Heart left ventricle (tissue), 16 donors: Measurements from ENCODE around the gene PECR. TPM values are rescaled to one million over a fixed set of nuclear protein-coding genes. Genes with fewer than 3 reads are reported as not detected.
A peak's percentile ranks its signal among the peaks of the same experiment; 100 is the strongest.

Source experiments
- ATAC-seq, 4 donors: fragments of 200-7000 bp; cut with Tn5 transposase; one replicate each; pipeline ENCODE4 v1.9.1; 2020 to 2022; ENCODE audit warnings: moderate library complexity in 4 of 4, mild to moderate bottlenecking in 3 of 4, moderate number of reproducible peaks in 1 of 4
- DNase-seq, 5 donors: peaks; one replicate each; pipeline ENCODE4 v3.0.0-alpha.2; 2020
- H3K27ac ChIP-seq, 12 donors: fragments of 200-600 bp; sonication (generic) in 4 of 12; one replicate each; pipeline versions ENCODE4 v1.5.0 to v1.8.0; 2016 to 2022; ENCODE audit warnings: mild to moderate bottlenecking in 2 of 12
- H3K27me3 ChIP-seq, 9 donors: fragments of 200-600 bp; sonication (generic) in 2 of 9; one replicate each; pipeline versions ENCODE4 v1.5.1 to v1.8.0; 2016 to 2022; ENCODE audit warnings: mild to moderate bottlenecking in 3 of 9
- H3K36me3 ChIP-seq, 9 donors: fragments of 200-600 bp; sonication (generic) in 2 of 9; one replicate each; pipeline versions ENCODE4 v1.5.0 to v1.8.0; 2018 to 2022; ENCODE audit warnings: mild to moderate bottlenecking in 2 of 9
- H3K4me1 ChIP-seq, 12 donors: fragments of 200-600 bp; sonication (generic) in 4 of 12; one replicate each; pipeline versions ENCODE4 v1.5.0 to v1.8.0; 2016 to 2022; ENCODE audit warnings: mild to moderate bottlenecking in 3 of 12
- H3K4me3 ChIP-seq, 12 donors: fragments of 200-600 bp; sonication (generic) in 4 of 12; one replicate each; pipeline versions ENCODE4 v1.5.0 to v1.8.0; 2017 to 2022; ENCODE audit warnings: mild to moderate bottlenecking in 9 of 12, moderate library complexity in 4 of 12
- H3K9me3 ChIP-seq, 12 donors: fragments of 200-600 bp; sonication (generic) in 4 of 12; one replicate each; pipeline versions ENCODE4 v1.5.0 to v1.8.0; 2016 to 2022; ENCODE audit warnings: mild to moderate bottlenecking in 1 of 12
- CTCF ChIP-seq, 12 donors: fragments of 200-600 bp; sonication (generic) in 4 of 12; IDR thresholded peaks; one replicate each; pipeline versions ENCODE4 v1.5.0 to v1.8.0; 2018 to 2022; ENCODE audit warnings: antibody characterized with exemption in 12 of 12, mild to moderate bottlenecking in 5 of 12
- POLR2A ChIP-seq, 2 donors: fragments of 450-650 bp; IDR thresholded peaks; one replicate each; pipeline ENCODE4 v1.6.1; 2017; ENCODE audit warnings: antibody characterized with exemption in 2 of 2, mild to moderate bottlenecking in 2 of 2, moderate library complexity in 2 of 2
- WGBS, 4 donors: extraction: QIAGEN DNeasy Blood & Tissue Kit in 2 of 4; methylation state at CpG; one replicate each; pipeline versions ENCODE4 v1.1.5 to v1.1.7; 2013 to 2018; 5-methylcytosine and 5-hydroxymethylcytosine counted together
- intact Hi-C, 10 donors: fragments of 100-400 bp; cut with DNase I; formaldehyde crosslinking; loops; one replicate each; pipeline versions ENCODE4 v1.11.1 to v1.14.2; 2022
- polyA plus RNA-seq, 2 donors: library from polyadenylated mRNA; stranded (reverse); fragments of 200-250 nt; gene quantifications; one replicate each; pipeline ENCODE4 v1.2.3, GENCODE V29; 2013
- total RNA-seq, 9 donors: library from RNA; depleted of rRNA in 2 of 9; stranded (reverse); fragments of >200 nt in 2 of 9; fragmentation: NEBNext Ultra II Directional in 3 of 9; extraction: Animal tissue kit (Norgen Biotek cat#: 25700) in 3 of 9; gene quantifications; one replicate each; pipeline versions ENCODE4 v1.1.0 to v1.2.4, GENCODE V29; 2016 to 2023
- donor health status: ischemic (EF 13 %, LVEDD 7.1; RV severe dilation, severe dysfunction).
- donor health status: healthy with polysubstance abuse.
- donor health status: DM: no; HTN: yes; CAD: no.
- donor health status: DM: no; HTN: no; CAD: no.
- donor health status: ischemic (EF 25% LVEDD 6.9; RV normal size, moderate dysfunction).
- donor health status: ischemic (EF 25% LVEDD 5.7; RV mildly dilated, moderate dysfunction).
- donor health status: healthy.
- donor health status: DM: yes; HTN: yes; CAD: no.
- donor health status: ischemic (EF 35%, LVEDD 5.7; RV mildly dilated, moderate dysfunction).
- donor health status: nonischemic (EF 11% LVEDD 7.7; RV severe dilation, severe dysfunction).
- donor health status: DM: yes; HTN: yes; CAD: no.
- donor health status: PGD.
- donor health status: ischemic (EF 29% LVEDD 5.4; RV normal size, mild dysfunction).
- donor health status: nonischemic (EF 23%, LVEDD 6.1; RV moderate dilation, normal function).

PECR gene
- total and polyA plus RNA-seq, 11 donors: 1.5 to 12.2 (median 3.0) TPM

- intact Hi-C loops: loop anchor here in 2 of 10 donors (5.0 to 10.0 kb wide), 2 partner anchors 635 to 638 kb away; no protein-coding TSS in a partner anchor
- Histone ChIP-seq H3K9me3 (no peaks in the 10 kb centered on the region), H3K4me1 (no peaks in the 10 kb centered on the region), H3K27me3 (no peaks in the 10 kb centered on the region), H3K36me3 (peaks cover 0 to 6% (median 0%) of the 10 kb centered on the region in 9 donors), H3K27ac (no peak overlapping the region), H3K4me3 (no peak overlapping the region)
- WGBS, 4 donors: 91 to 95% (median 93%) methylated on average over 7 of the region's 7 CpGs
- TF ChIP-seq POLR2A (IDR thresholded peaks at IDR 0.05) (no peak), CTCF (IDR thresholded peaks at IDR 0.05) (no peak)
- no peak for ATAC-seq
- DNase-seq: no peak
These were observed 52.0 kb downstream of the PECR start for GRCh38 chr2:216029416-216030129.

GRCh38 chr2:216024779-216025336 lies 56.8 kb downstream of the PECR start:
- no peak overlapping the region for H3K27ac ChIP-seq
- 89 to 97% (median 94%) methylated on average over 7 of the region's 7 CpGs for WGBS, 4 donors
- H3K36me3 ChIP-seq: peaks cover 0 to 5% (median 0%) of the 10 kb centered on the region in 9 donors
- H3K27me3 ChIP-seq: no peaks in the 10 kb centered on the region
- H3K4me1 ChIP-seq: no peaks in the 10 kb centered on the region
- TF ChIP-seq POLR2A (IDR thresholded peaks at IDR 0.05) (no peak), CTCF (IDR thresholded peaks at IDR 0.05) (no peak)
- no peaks in the 10 kb centered on the region for H3K9me3 ChIP-seq
- ATAC-seq: no peak
- no peak for DNase-seq
- intact Hi-C loops: no loop called here
- H3K4me3 ChIP-seq: no peak overlapping the region

- Histone ChIP-seq H3K4me1 (no peaks in the 10 kb centered on the region), H3K27ac (no peak overlapping the region), H3K4me3 (no peak overlapping the region), H3K9me3 (no peaks in the 10 kb centered on the region), H3K27me3 (no peaks in the 10 kb centered on the region), H3K36me3 (no peaks in the 10 kb centered on the region)
- intact Hi-C loops: no loop called here
- TF ChIP-seq POLR2A (IDR thresholded peaks at IDR 0.05): no peak
- peak; percentile 17 to 62 (median 45) for TF ChIP-seq CTCF (IDR thresholded peaks at IDR 0.05)
- ATAC-seq (peak in 2 of 4 donors; percentile 50 to 61), DNase-seq (no peak)
- WGBS, 4 donors: 28 to 40% (median 37%) methylated on average over 3 of the region's 3 CpGs
These were observed 58.5 kb downstream of the PECR start for GRCh38 chr2:216023055-216023648.
